Osteoblast (primary cell): Measurements from ENCODE around the gene MEI4. TPM values are rescaled to one million over a fixed set of nuclear protein-coding genes. Genes with fewer than 3 reads are reported as not detected.

Experiments used
- DNase-seq: peaks from one replicate; pipeline ENCODE4 v3.0.0; 2011; ENCODE audit warnings: low spot score, mixed read lengths; ENCODE audit not compliant: insufficient read length; ENCODE audit errors: missing footprints
- H2AFZ ChIP-seq: 2 replicates; pipeline ENCODE4 v1.6.0; 2011; ENCODE audit warnings: mild to moderate bottlenecking, low read length
- H3K27ac ChIP-seq: 2 replicates; pipeline ENCODE4 v1.5.1; 2011; ENCODE audit warnings: mild to moderate bottlenecking, low read depth, low read length, moderate library complexity
- H3K27me3 ChIP-seq: 2 replicates; pipeline ENCODE4 v1.6.0; 2012; ENCODE audit warnings: mild to moderate bottlenecking, control low read depth, inconsistent platforms, low read length, moderate library complexity; ENCODE audit not compliant: insufficient read depth
- H3K36me3 ChIP-seq: 2 replicates; pipeline ENCODE4 v1.5.1; 2011; ENCODE audit warnings: mild to moderate bottlenecking, low read length, control low read depth, moderate library complexity; ENCODE audit not compliant: insufficient read depth
- H3K4me1 ChIP-seq: 2 replicates; pipeline ENCODE4 v1.5.1; 2011; ENCODE audit warnings: mild to moderate bottlenecking, low read length, control low read depth, moderate library complexity; ENCODE audit not compliant: insufficient read depth
- H3K4me2 ChIP-seq: 2 replicates; pipeline ENCODE4 v1.6.0; 2011; ENCODE audit warnings: mild to moderate bottlenecking, low read length; ENCODE audit not compliant: insufficient read depth
- H3K4me3 ChIP-seq: fragments of 200-600 bp; sonication (generic); 3 replicates; pipeline ENCODE4 v1.5.1; 2012; ENCODE audit warnings: mild to moderate bottlenecking, low read length, inconsistent platforms; ENCODE audit not compliant: insufficient read depth
- H3K79me2 ChIP-seq: 2 replicates; pipeline ENCODE4 v1.6.0; 2012; ENCODE audit warnings: mild to moderate bottlenecking, low read length, control low read depth, inconsistent platforms; ENCODE audit not compliant: insufficient read depth
- H3K9me3 ChIP-seq: 2 replicates; pipeline ENCODE4 v1.5.1; 2011; ENCODE audit warnings: low read depth, low read length, control low read depth
- H4K20me1 ChIP-seq: 2 replicates; pipeline ENCODE4 v1.6.0; 2012; ENCODE audit warnings: mild to moderate bottlenecking, low read length, control low read depth; ENCODE audit not compliant: insufficient read depth
- total RNA-seq: library from RNA; depleted of rRNA; stranded (reverse); fragments of >200 nt; gene quantifications from 2 replicates; pipeline ENCODE4 v1.2.3, GENCODE V29; 2012
- TF ChIP-seq, protein P1 (sequence below): IDR thresholded peaks from 2 replicates; pipeline ENCODE4 v1.5.1; 2011; ENCODE audit warnings: mild to moderate bottlenecking, low read depth, low read length, moderate library complexity; ENCODE audit errors: extremely low read depth

MEI4 gene
- total RNA-seq, 1 donor: not detected

- Histone ChIP-seq H3K4me3 (no peak overlapping the region), H3K27me3 (no peaks in the 10 kb centered on the region), H3K79me2 (no peaks in the 10 kb centered on the region), H3K36me3 (no peaks in the 10 kb centered on the region), H3K27ac (no peak overlapping the region), H3K4me2 (no peak overlapping the region), H2AFZ (no peak overlapping the region), H3K9me3 (no peaks in the 10 kb centered on the region), H3K4me1 (no peaks in the 10 kb centered on the region), H4K20me1 (no peaks in the 10 kb centered on the region)
- TF ChIP-seq, protein P1, sequence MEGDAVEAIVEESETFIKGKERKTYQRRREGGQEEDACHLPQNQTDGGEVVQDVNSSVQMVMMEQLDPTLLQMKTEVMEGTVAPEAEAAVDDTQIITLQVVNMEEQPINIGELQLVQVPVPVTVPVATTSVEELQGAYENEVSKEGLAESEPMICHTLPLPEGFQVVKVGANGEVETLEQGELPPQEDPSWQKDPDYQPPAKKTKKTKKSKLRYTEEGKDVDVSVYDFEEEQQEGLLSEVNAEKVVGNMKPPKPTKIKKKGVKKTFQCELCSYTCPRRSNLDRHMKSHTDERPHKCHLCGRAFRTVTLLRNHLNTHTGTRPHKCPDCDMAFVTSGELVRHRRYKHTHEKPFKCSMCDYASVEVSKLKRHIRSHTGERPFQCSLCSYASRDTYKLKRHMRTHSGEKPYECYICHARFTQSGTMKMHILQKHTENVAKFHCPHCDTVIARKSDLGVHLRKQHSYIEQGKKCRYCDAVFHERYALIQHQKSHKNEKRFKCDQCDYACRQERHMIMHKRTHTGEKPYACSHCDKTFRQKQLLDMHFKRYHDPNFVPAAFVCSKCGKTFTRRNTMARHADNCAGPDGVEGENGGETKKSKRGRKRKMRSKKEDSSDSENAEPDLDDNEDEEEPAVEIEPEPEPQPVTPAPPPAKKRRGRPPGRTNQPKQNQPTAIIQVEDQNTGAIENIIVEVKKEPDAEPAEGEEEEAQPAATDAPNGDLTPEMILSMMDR: no peak
- DNase-seq: peak; percentile 1
These were observed 21.4 kb downstream of the MEI4 start for GRCh38 chr6:77674211-77674610.

DNA sequence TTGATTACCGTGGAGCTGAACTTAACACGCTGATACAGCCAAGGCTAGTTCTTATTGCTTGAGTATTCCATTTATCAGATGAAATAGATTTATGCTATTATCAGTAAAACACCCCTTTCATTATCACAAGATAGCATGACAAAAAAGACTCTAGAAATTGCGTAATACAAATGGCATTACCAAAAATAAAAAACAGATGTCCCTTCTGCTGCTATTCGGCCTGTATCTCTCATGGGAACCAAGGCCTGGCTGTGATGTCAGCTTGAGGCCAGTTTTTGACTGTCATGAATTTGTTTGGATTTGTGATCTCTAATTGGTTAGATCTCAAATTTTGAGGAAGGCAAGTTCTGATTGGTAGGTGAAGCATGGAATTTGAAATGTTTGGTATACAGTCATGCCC, 25.2 kb downstream of the MEI4 start:
- Histone ChIP-seq H3K4me3 (no peak overlapping the region), H3K9me3 (no peaks in the 10 kb centered on the region), H4K20me1 (no peaks in the 10 kb centered on the region), H2AFZ (no peak overlapping the region), H3K4me1 (no peaks in the 10 kb centered on the region), H3K4me2 (no peak overlapping the region), H3K27ac (no peak overlapping the region), H3K36me3 (no peaks in the 10 kb centered on the region), H3K79me2 (no peaks in the 10 kb centered on the region), H3K27me3 (no peaks in the 10 kb centered on the region)
- TF ChIP-seq, protein P1: no peak
- DNase-seq: no peak

- DNase-seq: no peak
- H3K4me2 ChIP-seq: no peak overlapping the region
- no peak overlapping the region for H2AFZ ChIP-seq
- no peaks in the 10 kb centered on the region for H3K27me3 ChIP-seq
- H3K4me1 ChIP-seq: no peaks in the 10 kb centered on the region
- H3K9me3 ChIP-seq: no peaks in the 10 kb centered on the region
- TF ChIP-seq, protein P1: no peak
- no peak overlapping the region for H3K27ac ChIP-seq
- H4K20me1 ChIP-seq: no peaks in the 10 kb centered on the region
- no peaks in the 10 kb centered on the region for H3K36me3 ChIP-seq
- H3K4me3 ChIP-seq: no peak overlapping the region
- H3K79me2 ChIP-seq: no peaks in the 10 kb centered on the region
These were observed 30.7 kb downstream of the MEI4 start for GRCh38 chr6:77683515-77683914.

DNA sequence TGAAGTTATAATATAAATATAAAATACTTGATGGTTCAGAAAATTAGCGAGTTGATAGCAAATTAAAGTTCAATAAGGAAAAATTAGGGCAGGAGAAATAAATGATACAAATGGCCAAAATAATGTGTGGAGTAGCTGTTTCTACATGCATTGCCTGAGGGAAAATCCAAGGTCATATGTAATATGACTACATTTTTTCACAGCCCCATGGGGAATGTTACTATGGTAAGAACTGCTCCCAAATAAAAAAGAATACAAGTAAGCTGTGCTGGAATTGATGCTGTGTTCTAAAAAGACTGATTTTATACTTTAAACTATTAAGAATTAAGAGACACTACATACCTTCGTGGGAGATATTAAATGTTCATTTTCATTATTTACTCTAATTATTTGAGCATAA, 34.1 kb downstream of the MEI4 start:
- no peaks in the 10 kb centered on the region for H3K79me2 ChIP-seq
- no peaks in the 10 kb centered on the region for H3K27me3 ChIP-seq
- TF ChIP-seq, protein P1: no peak
- no peak overlapping the region for H3K4me3 ChIP-seq
- H3K27ac ChIP-seq: no peak overlapping the region
- H3K4me1 ChIP-seq: no peaks in the 10 kb centered on the region
- H3K9me3 ChIP-seq: no peaks in the 10 kb centered on the region
- no peak overlapping the region for H3K4me2 ChIP-seq
- no peak for DNase-seq
- no peak overlapping the region for H2AFZ ChIP-seq
- no peaks in the 10 kb centered on the region for H3K36me3 ChIP-seq
- no peaks in the 10 kb centered on the region for H4K20me1 ChIP-seq
